GM21717 (cell line): ENCODE data around the gene NAA16.

Experiments
- ATAC-seq: cut with Tn5 transposase; IDR thresholded peaks from one replicate; pipeline ENCODE4 v1.9.1; 2021; ENCODE audit warnings: mild to moderate bottlenecking, moderate library complexity; ENCODE audit not compliant: unreplicated experiment

The NAA16 gene

GRCh38 chr13:41302743-41303142 is 8.3 kb upstream of the NAA16 start:
- no peak for ATAC-seq

- no peak for ATAC-seq
These were observed 6.5 kb upstream of the NAA16 start for GRCh38 chr13:41304551-41304950.

DNA sequence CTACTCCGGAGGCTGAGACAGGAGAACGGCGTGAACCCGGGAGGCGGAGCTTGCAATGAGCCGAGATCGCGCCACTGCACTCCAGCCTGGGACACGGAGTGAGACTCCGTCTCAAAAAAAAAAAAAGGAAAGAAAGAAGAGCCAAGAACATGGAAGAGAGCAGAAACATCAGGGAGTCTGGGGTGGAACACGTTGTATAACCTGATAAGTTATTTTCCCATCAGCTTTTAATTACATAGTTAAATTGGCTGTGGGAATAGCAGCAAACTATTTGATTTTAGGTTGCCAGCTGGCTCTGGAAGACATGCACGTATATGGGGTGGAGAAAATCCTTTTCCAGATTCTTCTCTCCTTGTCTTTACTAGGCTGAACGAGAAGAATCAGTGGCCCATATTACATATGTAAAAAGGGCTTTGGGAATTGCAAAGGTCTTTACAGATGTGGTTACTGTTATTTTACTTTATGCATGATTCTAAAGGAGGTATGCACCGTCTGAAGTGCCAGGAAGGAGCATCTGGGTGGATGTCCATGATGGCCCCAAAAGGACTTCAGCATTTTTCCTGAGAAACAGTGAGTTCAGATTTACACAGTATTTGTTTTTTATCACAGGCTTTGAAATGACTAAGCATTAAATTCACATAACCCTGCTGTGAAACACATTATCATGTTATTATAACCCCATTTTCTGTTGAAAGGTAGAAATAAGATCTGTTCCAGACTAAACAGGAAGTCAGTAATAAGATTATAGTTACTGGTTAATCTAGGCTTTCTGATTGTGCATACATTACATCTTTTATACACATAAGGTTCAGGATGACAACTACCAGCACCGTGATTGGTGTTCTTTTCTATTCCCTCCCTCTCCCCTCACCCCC is 4.6 kb upstream of the NAA16 start:
- no peak for ATAC-seq

DNA sequence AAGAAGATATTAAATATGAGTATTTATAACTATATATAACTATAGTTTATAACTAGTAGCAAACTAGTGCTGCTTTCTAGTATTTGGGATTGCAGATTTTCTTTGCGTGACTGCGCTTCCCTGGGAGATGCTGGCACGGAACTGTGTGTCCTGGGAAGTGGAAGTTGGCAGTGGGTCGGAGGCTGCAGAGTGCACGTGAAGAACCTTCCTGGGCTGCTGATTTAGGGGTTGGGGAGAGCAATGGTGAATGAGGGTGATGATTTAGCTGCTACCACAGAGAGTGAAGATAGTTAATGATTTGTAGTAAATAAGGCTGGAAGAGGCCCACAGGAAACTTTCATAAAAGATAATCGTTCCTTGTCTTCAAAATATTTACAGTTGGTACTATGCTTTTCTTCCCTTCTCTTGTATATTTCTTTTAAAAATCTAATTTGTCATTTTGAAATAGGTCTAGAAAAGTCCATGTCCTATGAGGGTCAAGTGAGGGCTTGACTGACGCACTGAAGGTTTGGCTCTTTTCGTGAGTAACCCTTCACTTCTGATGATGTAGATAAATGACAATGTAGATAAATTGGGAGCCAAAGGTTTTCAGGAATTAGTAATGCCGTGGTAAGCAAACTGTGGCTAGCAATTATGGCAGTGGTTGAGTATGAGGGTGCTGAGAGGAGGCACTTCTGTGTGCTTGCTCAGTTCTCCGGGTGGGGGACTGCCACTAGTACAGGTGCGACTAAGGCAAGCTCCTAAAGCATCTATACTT is 3.0 kb upstream of the NAA16 start:
- ATAC-seq, result no peak

- ATAC-seq, result peak; percentile 42
These were observed 524 bp downstream of the NAA16 start for GRCh38 chr13:41311406-41312175.

DNA sequence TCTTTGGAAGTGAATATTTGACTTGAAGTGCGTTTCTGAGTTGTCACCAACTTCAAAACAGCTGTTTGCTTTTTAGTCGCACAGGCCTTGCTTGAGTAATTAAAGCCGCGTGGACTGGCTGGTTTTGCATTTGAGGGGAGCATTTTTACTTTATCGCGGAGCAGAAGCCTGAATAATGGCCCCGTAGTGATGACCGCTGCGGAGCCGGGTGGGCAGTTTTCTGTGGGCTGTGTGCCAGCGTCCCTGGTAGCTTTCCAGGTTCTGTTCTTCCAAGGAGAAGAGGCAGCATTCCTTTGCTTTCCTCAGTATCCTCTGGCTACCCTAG is 1.1 kb downstream of the NAA16 start:
- no peak for ATAC-seq

- ATAC-seq, result no peak
These were observed 2.0 kb downstream of the NAA16 start for GRCh38 chr13:41313117-41313516.

DNA sequence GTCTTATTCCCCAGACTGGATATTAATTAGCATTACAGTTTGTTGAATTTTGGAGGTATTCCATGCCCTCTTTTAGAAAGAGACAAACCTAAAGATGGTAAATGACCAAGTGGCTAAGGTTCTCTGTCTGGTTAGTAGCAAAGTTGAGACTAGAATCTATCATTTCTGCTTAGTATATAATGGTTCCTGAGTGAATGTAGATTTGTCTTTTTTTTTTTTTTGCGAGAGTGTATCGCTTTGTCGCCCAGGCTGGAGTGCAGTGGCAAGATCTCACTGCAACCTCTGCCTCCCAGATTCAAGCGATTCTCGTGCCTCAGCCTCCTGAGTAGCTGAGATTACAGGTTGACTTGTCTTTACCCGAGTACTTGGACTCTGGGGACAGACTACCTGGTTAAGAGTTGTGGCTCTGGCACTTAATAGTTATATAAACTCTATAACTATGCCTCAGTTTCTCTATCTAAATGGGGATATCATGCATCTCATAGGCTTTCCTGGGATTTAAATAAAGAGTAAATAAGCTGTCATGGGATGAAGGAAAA is 2.7 kb downstream of the NAA16 start:
- no peak for ATAC-seq

DNA sequence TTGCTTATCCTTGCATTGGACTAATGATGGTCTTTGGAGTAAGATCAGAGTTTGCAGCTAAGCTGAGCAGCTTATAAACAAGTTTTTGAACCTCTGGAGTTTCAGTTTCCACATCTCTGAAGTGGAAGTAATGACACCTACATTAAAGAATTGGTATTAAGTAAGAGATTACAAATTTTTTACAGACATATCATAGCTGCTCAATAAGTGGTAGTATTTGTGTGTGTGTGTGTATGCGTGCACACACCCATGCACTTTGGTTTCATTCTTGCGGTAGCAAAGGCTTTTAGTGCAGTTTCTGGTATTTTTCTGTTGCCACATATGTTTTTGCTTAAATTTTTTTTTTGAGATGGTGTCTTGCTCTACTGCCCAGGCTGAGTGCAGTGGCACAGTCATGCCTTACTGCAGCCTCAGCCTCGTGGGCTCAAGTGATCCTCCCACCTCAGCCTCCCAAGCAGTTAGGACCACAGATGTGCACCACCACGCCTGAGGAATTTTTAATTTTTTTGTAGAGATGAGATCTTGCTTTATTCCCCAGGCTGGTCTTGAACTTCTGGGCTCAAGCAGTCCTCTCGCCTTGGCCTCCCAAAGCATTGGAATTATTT is 4.5 kb downstream of the NAA16 start:
- no peak for ATAC-seq

GRCh38 chr13:41317243-41317642 is 6.2 kb downstream of the NAA16 start:
- no peak for ATAC-seq

DNA sequence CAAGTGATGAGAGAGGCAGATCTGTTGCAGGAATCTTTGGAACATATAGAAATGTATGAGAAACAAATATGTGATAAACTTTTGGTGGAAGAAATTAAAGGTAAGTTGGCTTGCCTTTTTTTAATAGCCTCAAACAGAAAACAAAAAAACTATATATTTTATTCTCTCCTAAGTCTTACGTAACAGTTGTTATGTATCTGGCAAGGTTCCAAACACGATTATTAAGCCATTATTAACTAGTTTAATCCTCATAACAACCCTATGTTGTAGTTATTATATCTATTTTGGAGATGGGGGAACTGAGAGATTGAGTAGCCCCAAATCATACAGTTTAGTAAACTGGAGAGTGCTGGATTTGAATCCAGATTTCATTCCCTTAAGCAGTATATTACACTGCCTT is 14.7 kb downstream of the NAA16 start:
- no peak for ATAC-seq

DNA sequence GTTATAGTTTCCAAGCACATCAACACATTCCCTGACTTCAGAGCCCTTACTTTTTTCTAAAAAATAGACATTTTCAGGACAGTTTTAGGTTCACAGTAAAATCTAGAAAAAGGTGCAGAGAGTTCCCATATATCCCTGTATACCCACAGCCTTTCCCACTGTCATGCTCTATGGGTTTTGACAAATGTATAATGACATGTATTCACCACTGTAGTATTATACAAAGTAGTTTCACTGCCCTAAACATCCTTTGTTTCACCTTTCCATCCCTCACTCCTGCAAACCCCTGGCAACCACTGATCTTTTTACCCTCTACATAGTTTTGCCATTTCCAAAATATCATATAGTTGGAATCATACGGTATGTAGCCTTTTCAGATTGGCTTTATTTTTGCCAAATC is 15.6 kb downstream of the NAA16 start:
- ATAC-seq, result no peak

GRCh38 chr13:41327994-41328790 is 17.1 kb downstream of the NAA16 start:
- no peak for ATAC-seq

DNA sequence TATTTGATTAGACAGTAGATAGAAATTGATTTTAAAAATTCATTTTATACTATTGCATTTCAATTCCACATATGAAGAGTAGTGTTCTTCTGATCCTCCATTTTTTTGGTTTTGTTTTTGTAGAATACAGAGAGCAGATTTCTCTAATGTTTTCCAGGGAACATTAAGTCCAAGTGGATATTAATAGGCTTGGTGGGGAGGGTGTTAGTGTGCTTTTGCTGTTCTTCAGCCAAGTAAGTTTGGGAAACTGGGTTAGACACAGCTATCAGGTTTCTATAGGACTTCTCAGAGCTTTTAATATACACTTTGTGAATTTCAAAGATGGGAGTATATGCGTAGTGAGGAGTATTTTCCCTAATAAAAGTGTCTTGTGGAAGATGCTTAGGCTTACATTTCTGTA is 21.8 kb downstream of the NAA16 start:
- no peak for ATAC-seq

- ATAC-seq, result no peak
These were observed 23.7 kb downstream of the NAA16 start for GRCh38 chr13:41334810-41335209.

DNA sequence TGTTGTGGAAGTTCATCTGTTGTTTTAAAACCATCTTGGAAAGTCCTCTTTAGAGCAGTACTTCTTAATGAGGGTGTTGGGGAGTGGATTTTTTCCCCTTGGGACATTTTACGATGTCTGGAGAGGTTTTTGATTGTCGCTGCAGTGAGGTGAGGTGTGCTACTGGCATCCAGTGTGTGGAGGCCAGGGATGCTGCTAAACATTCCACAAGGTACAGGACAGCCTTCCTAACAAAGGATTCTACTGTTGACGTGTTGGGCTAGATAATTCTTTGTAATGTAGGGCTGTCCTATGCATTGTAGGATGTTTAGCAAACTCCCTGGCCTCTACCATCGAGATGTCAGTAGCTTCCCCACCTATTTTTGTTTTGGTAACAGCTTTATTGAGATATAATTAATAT is 33.3 kb downstream of the NAA16 start:
- no peak for ATAC-seq

DNA sequence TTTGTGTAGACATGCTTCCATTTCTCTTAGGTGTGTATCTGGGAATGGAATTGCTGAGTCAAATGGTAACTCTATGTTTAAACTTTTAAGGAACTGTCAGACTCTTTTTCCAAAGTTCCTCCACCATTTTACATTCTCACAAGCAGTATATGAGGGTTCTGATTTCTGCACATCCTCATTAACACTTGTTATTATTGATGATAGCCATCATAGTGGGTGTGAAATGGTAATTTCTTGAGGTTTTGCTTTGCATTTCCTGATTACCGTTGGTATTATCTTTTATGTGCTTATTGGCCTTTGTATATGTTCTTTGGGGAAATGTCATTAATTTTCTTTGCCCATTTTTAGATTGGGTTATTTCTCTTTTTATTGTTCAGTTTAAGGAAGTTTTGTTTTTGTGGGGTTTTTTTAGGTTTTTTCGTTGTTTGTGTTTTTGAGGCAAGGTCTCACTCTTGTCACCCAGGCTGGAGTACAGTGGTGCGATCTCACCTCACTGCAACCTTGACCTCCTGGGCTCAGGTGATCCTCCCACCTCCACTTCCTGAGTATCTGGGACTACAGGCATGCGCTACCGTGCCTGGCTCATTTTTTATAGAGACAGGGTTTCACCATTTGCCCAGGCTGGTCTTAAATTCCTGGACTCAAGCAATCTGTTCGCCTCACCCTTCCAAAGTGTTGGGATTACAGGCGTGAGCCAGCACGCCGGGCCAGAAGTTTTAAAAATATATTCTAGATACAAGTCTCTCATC is 34.3 kb downstream of the NAA16 start:
- ATAC-seq, result no peak

GRCh38 chr13:41345914-41346589 is 35.0 kb downstream of the NAA16 start:
- no peak for ATAC-seq
